ENCODE results near the gene PSD2. TPM values are rescaled to one million over a fixed set of nuclear protein-coding genes. Genes with fewer than 3 reads are reported as not detected.

PSD2 gene
- total RNA-seq, 1 experiment from 2014 or later = 0.22 TPM

DNA sequence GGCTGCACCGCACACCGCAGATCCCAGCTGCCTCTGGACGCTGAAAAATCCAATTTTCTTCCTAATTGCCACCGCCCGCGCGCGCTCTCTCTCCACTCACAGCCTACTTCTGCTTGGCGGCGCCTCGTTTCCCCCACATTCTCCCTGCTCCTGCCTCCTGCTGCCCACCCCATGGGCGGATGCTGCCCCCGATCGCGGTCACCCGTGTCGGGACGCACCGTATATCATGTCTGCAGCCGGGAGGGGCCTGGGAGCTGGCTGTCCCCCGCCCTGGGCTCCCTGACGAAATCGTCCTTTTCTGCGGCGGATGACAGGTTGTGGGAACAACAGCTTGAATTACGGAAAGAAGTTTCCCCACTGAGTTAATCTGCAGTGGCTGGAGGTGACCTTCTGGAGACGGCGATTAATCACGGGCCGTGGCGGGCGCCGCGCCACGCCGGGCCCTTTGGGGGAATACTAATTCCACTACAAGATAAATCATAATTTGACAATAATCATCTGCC is 36.3 kb upstream of the PSD2 start:
- H3K4me1 ChIP-seq (ENCODE audit: insufficient read depth, low read length) = 0 out of 2 replicates have a peak, but pooled peaks cover 3% of the 10 kb centered on the region
- Mint-ChIP-seq H3K27ac (no peak overlapping the region), H3K27me3 (ENCODE audit: low read depth) (peaks cover 96% of the 10 kb centered on the region), H3K36me3 (ENCODE audit: insufficient read depth in 1 of 3, low read depth in 3 of 3) (no peaks in the 10 kb centered on the region; a peak in 1 of 7 replicates), H3K4me1 (peaks cover 47 to 58% of the 10 kb centered on the region in 2 experiments), H3K4me3 (no peak overlapping the region), H3K9me3 (no peaks in the 10 kb centered on the region; a peak in 3 of 5 replicates)
- no peaks in the 10 kb centered on the region for H3K79me2 ChIP-seq (ENCODE audit: insufficient read depth, low read length)
- no peak overlapping the region for H3K23ac ChIP-seq (ENCODE audit: insufficient read length, low read depth, low read length)
- H3K9me3 ChIP-seq (ENCODE audit: control insufficient read depth, low read depth, low read length) = no peaks in the 10 kb centered on the region
- H2BK120ac ChIP-seq (ENCODE audit: low read depth, low read length, poor library complexity, severe bottlenecking) = no peak overlapping the region
- H2BK12ac ChIP-seq (ENCODE audit: insufficient read length, low read depth, low read length) = no peak overlapping the region
- H3K18ac ChIP-seq (ENCODE audit: insufficient read length, low read depth, low read length) = no peak overlapping the region
- peaks cover 10% of the 10 kb centered on the region for H3K23me2 ChIP-seq (ENCODE audit: insufficient read length, low read depth, low read length, poor library complexity, severe bottlenecking)
- no peak overlapping the region for H3K9ac ChIP-seq (ENCODE audit: extremely low read depth, insufficient read length, low read length)
- DNase-seq = no peak
- H3T11ph ChIP-seq (ENCODE audit: low read length) = no peak overlapping the region
- H4K5ac ChIP-seq (ENCODE audit: insufficient read length, low read depth, low read length) = no peak overlapping the region
- H3K27me3 ChIP-seq (ENCODE audit: insufficient read depth, low read length) = peaks cover 22% of the 10 kb centered on the region; the same call in 1 of the 2 replicates
- no peak overlapping the region for H2BK20ac ChIP-seq (ENCODE audit: low read depth, low read length, poor library complexity, severe bottlenecking)
- no peak overlapping the region for H4K8ac ChIP-seq (replicated peaks; ENCODE audit: insufficient read length, low read depth, low read length)
- H2AFZ ChIP-seq (ENCODE audit: low read length) = no peak overlapping the region
- no peak overlapping the region for H3K4ac ChIP-seq (ENCODE audit: low read depth, low read length)
- no peak overlapping the region for H3K56ac ChIP-seq (ENCODE audit: insufficient read length, low read depth, low read length)
- H3K79me1 ChIP-seq (ENCODE audit: insufficient read depth, low read depth, low read length, poor library complexity, severe bottlenecking) = no peaks in the 10 kb centered on the region
- H2BK5ac ChIP-seq (ENCODE audit: insufficient read length, low read length) = no peak overlapping the region
- no peak overlapping the region for H2BK15ac ChIP-seq (ENCODE audit: low read depth, low read length)
- H3K14ac ChIP-seq (ENCODE audit: insufficient read depth, low read length) = no peak overlapping the region
- H2AK5ac ChIP-seq (ENCODE audit: insufficient read length, low read length) = no peak overlapping the region
- no peak overlapping the region for H3K27ac ChIP-seq (ENCODE audit: insufficient read length, low read depth, low read length)
- WGBS (ENCODE audit: extremely low coverage, insufficient read length, low lambda C conversion rate) = no CpG with 5 or more reads among the region's 36 CpGs
- H4K91ac ChIP-seq (ENCODE audit: insufficient read length, low read depth, low read length) = no peak overlapping the region
- no peak overlapping the region for H3K4me2 ChIP-seq (ENCODE audit: insufficient read depth, insufficient read length, low read length)
- no peaks in the 10 kb centered on the region for H4K20me1 ChIP-seq (ENCODE audit: control insufficient read depth, insufficient read depth, insufficient read length)
- no peak for TF ChIP-seq CTCF (conservative IDR thresholded peaks at IDR 0.05)

Measured in H9 (cell line).